LNCAP (cell line): ENCODE results near the gene KLHL5.

ENCODE experiments used
- TF ChIP-seq, protein P1 (sequence below): fragments of 450-650 bp; IDR thresholded peaks from 2 replicates; pipeline ENCODE4 v1.5.1; 2017; ENCODE audit warnings: mild to moderate bottlenecking

KLHL5 gene

GRCh38 chr4:39106011-39106410 is 44.0 kb downstream of the KLHL5 start:
- TF ChIP-seq, protein P1, sequence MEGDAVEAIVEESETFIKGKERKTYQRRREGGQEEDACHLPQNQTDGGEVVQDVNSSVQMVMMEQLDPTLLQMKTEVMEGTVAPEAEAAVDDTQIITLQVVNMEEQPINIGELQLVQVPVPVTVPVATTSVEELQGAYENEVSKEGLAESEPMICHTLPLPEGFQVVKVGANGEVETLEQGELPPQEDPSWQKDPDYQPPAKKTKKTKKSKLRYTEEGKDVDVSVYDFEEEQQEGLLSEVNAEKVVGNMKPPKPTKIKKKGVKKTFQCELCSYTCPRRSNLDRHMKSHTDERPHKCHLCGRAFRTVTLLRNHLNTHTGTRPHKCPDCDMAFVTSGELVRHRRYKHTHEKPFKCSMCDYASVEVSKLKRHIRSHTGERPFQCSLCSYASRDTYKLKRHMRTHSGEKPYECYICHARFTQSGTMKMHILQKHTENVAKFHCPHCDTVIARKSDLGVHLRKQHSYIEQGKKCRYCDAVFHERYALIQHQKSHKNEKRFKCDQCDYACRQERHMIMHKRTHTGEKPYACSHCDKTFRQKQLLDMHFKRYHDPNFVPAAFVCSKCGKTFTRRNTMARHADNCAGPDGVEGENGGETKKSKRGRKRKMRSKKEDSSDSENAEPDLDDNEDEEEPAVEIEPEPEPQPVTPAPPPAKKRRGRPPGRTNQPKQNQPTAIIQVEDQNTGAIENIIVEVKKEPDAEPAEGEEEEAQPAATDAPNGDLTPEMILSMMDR = no peak

GRCh38 chr4:39114436-39114835 is 52.4 kb downstream of the KLHL5 start:
- TF ChIP-seq, protein P1 = no peak

DNA sequence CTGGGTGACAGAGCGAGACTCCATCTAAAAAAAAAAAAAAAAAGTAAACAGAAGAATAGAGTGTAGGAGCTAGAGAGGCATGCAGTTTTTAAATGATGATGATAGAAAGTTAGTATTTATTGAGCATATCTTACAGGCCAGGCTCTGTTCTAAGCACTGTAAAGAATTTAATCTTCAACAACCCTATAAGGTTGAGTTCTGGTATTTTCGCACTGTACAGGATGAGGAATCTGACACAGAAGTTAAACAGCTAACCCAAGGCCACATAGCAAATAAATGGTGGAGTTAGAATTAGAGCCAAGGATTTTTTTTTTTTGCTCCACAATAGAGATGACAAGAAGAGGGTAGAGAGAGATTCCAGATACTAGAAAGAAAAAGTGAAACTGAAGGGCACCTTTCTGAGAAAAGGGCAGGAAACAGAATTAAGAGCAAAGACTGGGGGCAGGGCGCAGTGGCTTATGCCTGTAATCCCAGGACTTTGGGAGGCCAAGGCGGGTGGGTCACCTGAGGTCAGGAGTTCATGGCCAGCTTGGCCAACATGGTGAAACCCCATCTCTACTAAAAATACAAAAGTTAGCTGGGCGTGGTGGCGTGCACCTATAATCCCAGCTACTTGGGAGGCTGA is 56.1 kb downstream of the KLHL5 start:
- TF ChIP-seq, protein P1 = no peak

DNA sequence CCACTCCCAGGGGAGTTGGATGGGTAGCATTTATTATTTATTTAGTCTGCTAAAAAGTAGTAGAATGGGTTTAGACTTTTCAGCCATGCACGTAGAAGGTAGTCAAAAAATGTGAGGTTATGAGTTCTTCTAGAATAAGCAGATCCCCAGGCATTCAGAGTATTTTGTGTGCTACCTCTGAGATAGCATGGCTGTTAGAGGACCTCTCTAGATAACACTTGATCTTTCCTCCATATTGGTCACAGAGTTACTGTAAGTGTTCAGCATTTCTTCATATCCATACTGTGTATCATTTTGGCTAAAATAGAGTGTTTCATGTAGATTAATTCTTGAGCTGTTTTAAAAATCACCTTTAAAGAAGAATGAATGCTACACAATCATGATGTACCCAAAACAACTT is 58.4 kb downstream of the KLHL5 start:
- TF ChIP-seq, protein P1 = no peak

- TF ChIP-seq, protein P1 = no peak
These were observed 63.0 kb downstream of the KLHL5 start for GRCh38 chr4:39124885-39125599.

GRCh38 chr4:39125600-39125985 is 63.6 kb downstream of the KLHL5 start:
- TF ChIP-seq, protein P1 = no peak

DNA sequence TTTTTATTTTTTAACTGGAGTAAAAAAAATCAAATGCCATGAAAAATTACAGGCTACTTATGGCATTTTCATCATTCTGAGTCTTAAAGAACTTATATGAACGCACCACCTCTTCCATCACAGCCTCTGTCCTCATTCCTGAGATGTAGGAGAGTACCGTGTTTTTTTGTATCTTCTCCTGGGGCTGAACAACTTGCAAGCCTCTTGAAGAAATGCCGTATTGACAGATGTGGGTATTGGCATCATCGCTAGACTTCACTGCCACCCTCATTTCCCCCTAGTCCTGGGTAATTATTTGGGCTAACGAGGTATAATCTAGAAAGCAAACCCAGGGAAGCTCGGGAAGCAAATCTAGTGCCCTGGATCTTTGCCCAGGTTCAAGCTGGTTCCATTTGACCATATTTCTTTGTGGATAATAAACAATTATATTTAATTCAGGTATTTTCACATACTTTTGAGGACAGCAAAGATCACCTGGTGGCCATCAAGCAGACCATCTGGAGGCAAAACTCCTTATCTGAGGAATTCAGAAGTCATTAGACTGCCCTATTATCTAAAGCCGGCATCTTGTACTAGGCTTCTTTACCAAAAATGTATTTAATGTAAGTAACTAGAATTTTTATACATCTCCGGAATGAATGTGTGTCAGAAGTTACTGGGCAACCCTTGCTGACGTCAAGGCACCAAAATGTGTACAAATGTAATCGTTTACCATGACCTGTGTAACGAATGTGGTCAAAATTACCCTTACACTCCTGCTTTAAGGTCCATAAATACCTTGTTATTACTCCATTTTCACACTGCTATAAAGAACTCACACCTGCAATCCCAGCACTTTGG is 64.4 kb downstream of the KLHL5 start:
- TF ChIP-seq, protein P1 = no peak
